ENCODE results near the gene OGDH.

DNA sequence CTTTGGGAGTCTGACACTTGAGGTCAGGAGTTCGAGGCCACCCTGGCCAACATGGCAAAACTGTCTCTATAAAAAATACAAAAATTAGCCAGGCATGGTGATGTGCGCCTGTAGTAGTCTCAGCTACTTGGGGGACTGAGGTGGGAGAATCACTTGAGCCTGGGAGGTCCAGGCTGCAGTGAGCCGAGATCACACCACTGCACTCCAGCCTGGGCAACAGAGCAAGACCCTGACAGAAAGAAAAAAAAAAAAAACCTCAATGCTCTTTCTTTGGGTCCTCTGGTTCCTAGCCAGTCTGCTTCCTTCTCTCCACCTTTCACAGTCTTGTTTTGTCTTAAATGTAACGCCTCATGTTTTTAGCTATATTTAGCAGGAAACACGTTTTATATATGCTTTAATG lies 9.4 kb downstream of the OGDH start:
- TF ChIP-seq, protein P1, sequence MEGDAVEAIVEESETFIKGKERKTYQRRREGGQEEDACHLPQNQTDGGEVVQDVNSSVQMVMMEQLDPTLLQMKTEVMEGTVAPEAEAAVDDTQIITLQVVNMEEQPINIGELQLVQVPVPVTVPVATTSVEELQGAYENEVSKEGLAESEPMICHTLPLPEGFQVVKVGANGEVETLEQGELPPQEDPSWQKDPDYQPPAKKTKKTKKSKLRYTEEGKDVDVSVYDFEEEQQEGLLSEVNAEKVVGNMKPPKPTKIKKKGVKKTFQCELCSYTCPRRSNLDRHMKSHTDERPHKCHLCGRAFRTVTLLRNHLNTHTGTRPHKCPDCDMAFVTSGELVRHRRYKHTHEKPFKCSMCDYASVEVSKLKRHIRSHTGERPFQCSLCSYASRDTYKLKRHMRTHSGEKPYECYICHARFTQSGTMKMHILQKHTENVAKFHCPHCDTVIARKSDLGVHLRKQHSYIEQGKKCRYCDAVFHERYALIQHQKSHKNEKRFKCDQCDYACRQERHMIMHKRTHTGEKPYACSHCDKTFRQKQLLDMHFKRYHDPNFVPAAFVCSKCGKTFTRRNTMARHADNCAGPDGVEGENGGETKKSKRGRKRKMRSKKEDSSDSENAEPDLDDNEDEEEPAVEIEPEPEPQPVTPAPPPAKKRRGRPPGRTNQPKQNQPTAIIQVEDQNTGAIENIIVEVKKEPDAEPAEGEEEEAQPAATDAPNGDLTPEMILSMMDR (IDR thresholded peaks at IDR 0.05): no peak
- TF ChIP-seq POLR2A (IDR thresholded peaks at IDR 0.05) (no peak), POLR2AphosphoS5 (IDR thresholded peaks at IDR 0.05) (no peak)

Data from transverse colon (tissue), 4 donors.